GM19193 (cell line): ENCODE results near the gene KRT40.

Source experiments
- POLR2A ChIP-seq: IDR thresholded peaks from 4 replicates; pipeline ENCODE4 v1.6.1; 2011; ENCODE audit not compliant: insufficient read depth, insufficient read length; ENCODE audit errors: extremely low read depth

Gene KRT40

GRCh38 chr17:40967582-40967981, 16.5 kb downstream of the KRT40 start:
- no peak for TF ChIP-seq POLR2A

- TF ChIP-seq POLR2A: no peak
These were observed 17.3 kb downstream of the KRT40 start, which contains the start of gene KRT39 for GRCh38 chr17:40966848-40967247. KRT39 (minus strand) TSS chr17:40966948; CDS start chr17:40966856, 92 bp downstream.

DNA sequence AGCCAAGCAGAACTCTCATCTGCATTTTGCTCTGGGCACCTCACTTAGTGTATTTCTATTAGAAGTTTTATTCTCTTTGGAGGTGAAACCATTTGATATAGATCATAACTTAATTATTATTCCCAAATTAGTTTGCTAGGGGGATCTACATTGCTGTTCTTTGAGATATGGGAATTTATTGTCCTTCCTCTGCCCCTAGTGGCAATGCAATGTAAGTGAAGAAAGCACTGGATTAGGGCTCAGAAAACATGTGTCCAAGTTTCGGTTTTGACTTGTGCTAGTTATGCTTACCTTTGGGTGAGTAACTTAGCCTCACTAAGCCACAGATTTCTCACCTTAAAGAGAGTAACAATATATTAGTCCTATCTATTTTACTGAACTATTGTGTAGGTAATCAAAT, 20.3 kb downstream of the KRT40 start:
- no peak for TF ChIP-seq POLR2A

- TF ChIP-seq POLR2A: no peak
These were observed 22.0 kb downstream of the KRT40 start for GRCh38 chr17:40962059-40962561.

DNA sequence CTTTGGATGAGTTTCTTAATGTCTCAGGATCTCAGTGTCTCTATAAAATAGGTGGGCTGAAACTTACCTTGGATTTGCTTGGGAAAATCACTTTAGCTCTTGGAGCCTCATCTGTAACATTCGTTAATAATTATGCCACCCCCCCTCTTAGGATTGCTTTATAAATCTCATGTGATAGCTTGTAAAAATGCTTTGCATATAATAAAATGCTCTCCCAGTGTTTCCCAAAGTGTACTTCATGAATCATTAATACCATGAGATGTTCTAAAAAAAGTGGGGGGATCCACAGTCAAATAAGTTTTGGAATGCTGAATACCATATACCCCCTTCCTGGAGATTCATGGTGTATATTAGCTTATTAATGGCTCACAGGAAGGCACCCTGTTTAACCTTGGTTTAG, 22.5 kb downstream of the KRT40 start:
- TF ChIP-seq POLR2A: no peak

- no peak for TF ChIP-seq POLR2A
These were observed 24.0 kb downstream of the KRT40 start for GRCh38 chr17:40960144-40960543.

DNA sequence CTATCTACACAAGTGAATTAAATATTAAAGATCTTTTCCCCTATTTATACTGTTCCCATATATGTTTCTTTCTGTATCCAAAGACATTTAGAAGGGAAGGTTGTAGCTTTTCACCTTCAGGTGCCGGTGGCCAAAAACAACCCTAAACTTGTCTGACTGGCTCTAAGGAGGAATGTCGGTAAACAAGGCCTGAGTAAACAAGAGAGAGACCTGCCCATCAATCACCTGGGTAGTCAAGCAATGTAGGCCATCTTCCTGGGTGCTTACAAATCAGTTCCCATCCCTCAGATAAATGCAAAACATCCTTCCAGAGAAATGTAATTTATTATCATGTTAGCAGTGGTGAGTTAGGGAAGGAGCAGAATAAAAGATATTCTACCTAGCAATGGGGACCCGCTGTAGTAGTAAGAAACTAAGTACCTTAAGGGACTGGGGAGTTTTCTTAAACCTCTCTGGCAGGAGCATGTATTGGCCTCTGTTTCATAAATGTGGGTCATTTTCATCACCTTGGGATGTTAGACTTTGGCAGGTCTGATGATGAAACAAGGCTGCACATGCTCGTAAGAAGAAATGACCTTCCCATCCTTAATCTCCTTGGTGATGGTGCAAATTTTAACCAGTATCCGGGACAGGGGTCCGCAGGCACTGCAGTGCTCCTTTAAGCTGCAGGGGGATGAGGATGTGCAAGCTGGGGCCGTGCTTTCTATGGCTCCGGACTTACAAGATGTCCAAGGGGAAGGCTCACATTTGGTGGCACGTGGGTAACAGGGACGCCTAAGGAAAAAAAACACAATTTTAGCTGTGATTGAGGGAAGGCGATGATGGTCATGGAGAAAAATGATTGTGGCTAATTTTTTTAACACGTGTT, 25.8 kb downstream of the KRT40 start:
- TF ChIP-seq POLR2A: no peak

- TF ChIP-seq POLR2A: no peak
These were observed 27.5 kb downstream of the KRT40 start for GRCh38 chr17:40956401-40957254.

DNA sequence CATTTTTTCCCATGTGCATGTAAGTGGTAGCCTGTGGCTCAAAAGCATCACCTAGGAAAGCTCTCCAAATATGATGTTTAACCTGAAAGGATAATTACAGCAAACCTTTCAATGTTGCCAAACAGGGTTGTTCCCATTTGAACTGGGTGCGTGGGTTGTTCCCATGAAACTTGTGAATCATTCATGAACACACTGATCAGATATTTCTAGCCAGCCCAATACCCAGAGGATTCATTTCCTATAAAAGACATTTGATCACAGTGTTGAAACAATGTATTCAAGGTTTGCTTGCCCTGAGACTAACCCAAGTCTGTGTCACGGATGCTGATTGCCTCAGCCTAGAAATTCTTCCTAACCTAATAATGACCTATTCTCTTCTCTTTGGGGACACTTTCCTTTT, 30.2 kb downstream of the KRT40 start:
- TF ChIP-seq POLR2A: no peak

GRCh38 chr17:40952661-40953060, 31.5 kb downstream of the KRT40 start:
- TF ChIP-seq POLR2A: no peak

DNA sequence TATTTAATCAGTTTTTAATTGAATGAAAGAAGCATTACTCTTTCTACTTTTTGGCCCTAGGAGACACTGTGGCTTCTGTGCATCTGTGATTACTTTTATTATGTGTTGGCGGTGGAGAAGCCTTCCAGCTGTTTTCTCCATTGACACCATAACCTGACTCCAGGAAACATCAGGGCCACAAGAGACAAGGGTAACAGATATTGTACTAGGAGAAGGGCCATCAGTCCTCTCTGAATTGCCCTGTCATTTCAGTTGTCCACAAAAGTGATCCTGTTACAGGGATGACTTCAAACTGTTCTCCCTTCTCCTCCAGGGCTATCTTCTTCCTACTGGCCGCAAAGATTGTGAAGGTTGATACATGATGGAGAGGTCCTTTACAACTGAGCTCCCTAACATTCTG, 32.0 kb downstream of the KRT40 start:
- TF ChIP-seq POLR2A: no peak

- no peak for TF ChIP-seq POLR2A
These were observed 33.0 kb downstream of the KRT40 start for GRCh38 chr17:40951011-40951622.

GRCh38 chr17:40950176-40950575, 34.0 kb downstream of the KRT40 start:
- no peak for TF ChIP-seq POLR2A

- TF ChIP-seq POLR2A: no peak
These were observed 34.7 kb downstream of the KRT40 start for GRCh38 chr17:40949418-40949817.

GRCh38 chr17:40947929-40948328, 36.2 kb downstream of the KRT40 start:
- TF ChIP-seq POLR2A: no peak
